Liver (tissue), 9 donors: Measurements from ENCODE around the gene CAPG. TPM values are rescaled to one million over a fixed set of nuclear protein-coding genes. Genes with fewer than 3 reads are reported as not detected.

Experiments
- DNase-seq: peaks from one replicate; pipeline ENCODE4 v3.0.0-alpha.2; 2017; ENCODE audit warnings: low spot score
- H3K27ac ChIP-seq, 2 donors: one replicate each; pipeline ENCODE4 v1.7.0; 2013; ENCODE audit warnings: inconsistent platforms in 2 of 2, low read length in 2 of 2, control low read depth in 1 of 2, low read depth in 1 of 2, mild to moderate bottlenecking in 1 of 2
- H3K27me3 ChIP-seq, 4 donors: one replicate each; pipeline versions ENCODE4 v1.6.1 to v1.7.0; 2013; ENCODE audit warnings: low read length in 3 of 4, inconsistent platforms in 1 of 4, mild to moderate bottlenecking in 1 of 4, moderate library complexity in 1 of 4; ENCODE audit not compliant: control insufficient read depth in 4 of 4, insufficient read depth in 4 of 4
- H3K36me3 ChIP-seq, 4 donors: one replicate each; pipeline versions ENCODE4 v1.6.1 to v1.7.0; 2013; ENCODE audit warnings: low read length in 3 of 4, mild to moderate bottlenecking in 3 of 4, low read depth in 1 of 4, moderate library complexity in 1 of 4; ENCODE audit not compliant: control insufficient read depth in 4 of 4, insufficient read depth in 3 of 4
- H3K4me1 ChIP-seq, 4 donors: one replicate each; pipeline versions ENCODE4 v1.6.1 to v1.7.0; 2013; ENCODE audit warnings: low read length in 3 of 4, mild to moderate bottlenecking in 3 of 4, moderate library complexity in 1 of 4; ENCODE audit not compliant: control insufficient read depth in 4 of 4, insufficient read depth in 4 of 4
- H3K4me3 ChIP-seq, 3 donors: one replicate each; pipeline versions ENCODE4 v1.6.1 to v1.7.0; 2013; ENCODE audit warnings: low read length in 3 of 3, control low read depth in 1 of 3, low read depth in 1 of 3, mild to moderate bottlenecking in 1 of 3
- H3K9ac ChIP-seq, 2 donors: one replicate each; pipeline ENCODE4 v1.7.0; 2013; ENCODE audit warnings: low read length in 2 of 2, mild to moderate bottlenecking in 2 of 2, moderate library complexity in 2 of 2, control low read depth in 1 of 2, low read depth in 1 of 2
- H3K9me3 ChIP-seq, 4 donors: one replicate each; pipeline versions ENCODE4 v1.6.1 to v1.7.0; 2013; ENCODE audit warnings: low read length in 3 of 4; ENCODE audit not compliant: control insufficient read depth in 4 of 4
- CTCF ChIP-seq: fragments of 150-350 bp; IDR thresholded peaks from 2 replicates; pipeline ENCODE4 v1.5.1; 2017; ENCODE audit warnings: improper control_type of control experiment, low read depth, low read length; ENCODE audit not compliant: missing input control
- EGR1 ChIP-seq, 2 donors: IDR thresholded peaks; 2 replicates each; pipeline ENCODE4 v1.6.1; 2016 to 2018; ENCODE audit warnings: antibody characterized with exemption in 2 of 2, low read depth in 2 of 2
- FOXA1 ChIP-seq: IDR thresholded peaks from 2 replicates; pipeline ENCODE4 v1.6.1; 2016; ENCODE audit warnings: antibody characterized with exemption
- FOXA2 ChIP-seq: IDR thresholded peaks from 2 replicates; pipeline ENCODE4 v1.6.1; 2016; ENCODE audit warnings: antibody characterized with exemption
- GABPA ChIP-seq, 2 donors: IDR thresholded peaks in 1 of 2; conservative IDR thresholded peaks in 1 of 2; 2 replicates each; pipeline ENCODE4 v1.6.1; 2016; ENCODE audit warnings: antibody characterized with exemption in 2 of 2, mild to moderate bottlenecking in 1 of 2, moderate library complexity in 1 of 2
- HNF4A ChIP-seq, 2 donors: conservative IDR thresholded peaks; 2 replicates each; pipeline ENCODE4 v1.6.1; 2016; ENCODE audit warnings: antibody characterized with exemption in 2 of 2, mild to moderate bottlenecking in 2 of 2
- HNF4G ChIP-seq: IDR thresholded peaks from 2 replicates; pipeline ENCODE4 v1.6.1; 2016; ENCODE audit warnings: antibody characterized with exemption
- JUND ChIP-seq, 2 donors: IDR thresholded peaks; 2 replicates each; pipeline ENCODE4 v1.6.1; 2016; ENCODE audit warnings: antibody characterized with exemption in 2 of 2
- NR2F2 ChIP-seq: IDR thresholded peaks from 2 replicates; pipeline ENCODE4 v1.6.1; 2016; ENCODE audit warnings: antibody characterized with exemption
- RAD21 ChIP-seq, 2 donors: IDR thresholded peaks; 2 replicates each; pipeline ENCODE4 v1.6.1; 2016; ENCODE audit warnings: antibody characterized with exemption in 2 of 2, mild to moderate bottlenecking in 2 of 2
- REST ChIP-seq: IDR thresholded peaks from 2 replicates; pipeline ENCODE4 v1.6.1; 2016; ENCODE audit warnings: antibody characterized with exemption, mild to moderate bottlenecking
- RXRA ChIP-seq, 2 donors: IDR thresholded peaks; 2 replicates each; pipeline ENCODE4 v1.6.1; 2017 to 2018; ENCODE audit warnings: antibody characterized with exemption in 2 of 2, mild to moderate bottlenecking in 1 of 2
- SP1 ChIP-seq: IDR thresholded peaks from 2 replicates; pipeline ENCODE4 v1.6.1; 2018; ENCODE audit warnings: antibody characterized with exemption, mild to moderate bottlenecking
- YY1 ChIP-seq: IDR thresholded peaks from 2 replicates; pipeline ENCODE4 v1.6.1; 2016; ENCODE audit warnings: antibody characterized with exemption, mild to moderate bottlenecking
- WGBS: extraction: QIAGEN DNeasy Blood & Tissue Kit; methylation state at CpG from one replicate; pipeline ENCODE4 v1.1.7; 2013; 5-methylcytosine and 5-hydroxymethylcytosine counted together
- polyA plus RNA-seq, 2 donors: library from polyadenylated mRNA; stranded (reverse) in 1 of 2; unstranded in 1 of 2; fragments of 200-250 nt in 1 of 2; fragments of >200 nt in 1 of 2; fragmentation: Nextera tagmentation in 1 of 2; extraction: Ambion mirVana in 1 of 2; gene quantifications; one replicate each; pipeline versions ENCODE4 v1.2.1 to v1.2.3, GENCODE V29; 2013 to 2015
- total RNA-seq, 2 donors: library from RNA; depleted of rRNA; stranded (reverse); fragments of >200 nt; gene quantifications; one replicate each; pipeline ENCODE4 v1.2.3, GENCODE V29; 2014
- TF ChIP-seq, protein P1 (sequence below): IDR thresholded peaks from 2 replicates; pipeline ENCODE4 v1.6.1; 2016; ENCODE audit warnings: antibody characterized with exemption
- TF ChIP-seq, protein P2 (sequence below): IDR thresholded peaks from 2 replicates; pipeline ENCODE4 v1.6.1; 2016; ENCODE audit warnings: antibody characterized with exemption
- TF ChIP-seq, protein P3 (sequence below): IDR thresholded peaks from 2 replicates; pipeline ENCODE4 v1.6.1; 2016; ENCODE audit warnings: antibody characterized with exemption
- donor health status: healthy.
- donor health status: healthy.
- donor health status: healthy.
- donor health status: healthy.
- donor health status: healthy.

Gene CAPG
- total and polyA plus RNA-seq, 4 donors = 2.7 to 19.3 (median 5.2) TPM

DNA sequence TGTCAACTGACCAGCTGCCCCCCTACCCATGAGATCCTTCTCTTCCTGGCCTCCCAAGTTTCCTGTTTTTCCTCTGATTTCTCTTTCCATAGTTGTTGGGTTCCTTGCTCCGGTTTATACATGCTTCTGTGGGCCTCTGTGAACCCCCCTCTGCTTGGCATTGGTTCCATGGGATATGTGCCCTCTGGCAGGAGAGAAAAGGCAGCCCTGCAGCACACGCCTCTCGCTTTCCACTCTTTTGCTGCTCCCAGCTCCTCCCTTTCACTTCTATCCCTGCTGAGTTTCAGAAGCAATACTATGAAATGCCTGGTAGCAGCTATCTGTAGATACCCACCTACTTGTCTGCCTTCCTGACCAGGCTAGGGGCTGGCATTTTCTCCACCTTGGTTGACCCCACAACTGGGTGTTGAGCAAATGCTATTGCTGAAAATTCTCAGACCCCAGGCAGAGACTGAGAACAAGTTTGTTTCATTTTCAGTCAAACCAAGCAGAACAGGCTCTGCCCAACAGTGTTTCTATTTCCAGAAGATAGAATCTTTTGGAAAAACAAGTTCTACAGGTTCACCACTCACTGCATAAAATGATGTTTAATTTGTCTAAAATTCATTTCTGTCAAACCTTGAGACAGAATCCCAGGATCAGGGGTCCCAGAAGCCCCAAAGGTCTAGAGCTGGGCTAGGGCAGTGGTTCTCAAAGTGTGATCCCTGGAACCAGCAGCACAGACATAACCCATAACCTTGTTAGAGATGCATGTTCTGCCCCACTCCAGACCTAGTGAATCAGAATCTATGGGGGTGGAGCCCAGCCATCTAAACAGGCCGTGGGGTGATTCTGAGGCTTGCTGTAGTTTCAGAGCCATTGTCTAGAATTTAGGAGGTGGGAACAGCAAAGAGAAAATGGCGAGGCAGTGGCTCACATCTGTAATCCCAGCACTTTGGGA lies 13.4 kb downstream of the CAPG start (continued):
- TF ChIP-seq, protein P1, sequence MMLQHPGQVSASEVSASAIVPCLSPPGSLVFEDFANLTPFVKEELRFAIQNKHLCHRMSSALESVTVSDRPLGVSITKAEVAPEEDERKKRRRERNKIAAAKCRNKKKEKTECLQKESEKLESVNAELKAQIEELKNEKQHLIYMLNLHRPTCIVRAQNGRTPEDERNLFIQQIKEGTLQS = no peak

DNA sequence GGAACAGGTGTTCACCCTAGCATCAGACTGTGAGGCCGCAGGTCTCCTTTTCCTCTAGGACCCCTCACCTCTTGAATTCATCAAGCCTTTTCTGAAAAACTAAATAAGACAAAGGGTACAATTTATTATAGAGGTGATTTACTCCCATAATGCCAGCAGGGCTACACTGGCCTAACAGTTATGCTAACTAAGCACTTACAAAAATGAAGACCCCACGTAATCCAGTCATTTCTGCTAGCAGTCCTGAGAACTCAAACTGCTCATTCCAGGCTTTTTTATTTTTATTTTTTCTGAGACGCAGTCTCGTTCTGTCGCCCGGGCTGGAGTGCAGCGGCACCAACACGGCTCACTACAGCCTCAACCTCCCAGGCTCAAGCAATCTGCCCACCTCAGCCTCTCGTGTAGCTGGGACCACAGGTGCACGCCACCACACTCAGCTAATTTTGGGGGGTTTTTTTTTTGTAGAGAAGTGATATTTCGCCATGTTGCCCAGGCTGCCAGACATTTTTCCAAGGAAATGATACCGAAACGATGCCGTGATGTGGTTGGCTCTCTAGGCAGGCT lies 14.2 kb downstream of the CAPG start:
- Histone ChIP-seq H3K4me3 (no peak overlapping the region), H3K36me3 (peaks cover 0 to 1% (median 0%) of the 10 kb centered on the region in 4 donors), H3K9ac (no peak overlapping the region), H3K4me1 (peaks cover 0 to 2% (median 0%) of the 10 kb centered on the region in 4 donors), H3K27ac (no peak overlapping the region), H3K27me3 (no peaks in the 10 kb centered on the region), H3K9me3 (no peaks in the 10 kb centered on the region)
- WGBS = 92% methylated on average over 14 of the region's 14 CpGs
- TF ChIP-seq GABPA (IDR thresholded peaks at IDR 0.05 in 1 of 2, conservative IDR thresholded peaks at IDR 0.05 in 1 of 2) (no peak), REST (no peak)
- no peak for DNase-seq

DNA sequence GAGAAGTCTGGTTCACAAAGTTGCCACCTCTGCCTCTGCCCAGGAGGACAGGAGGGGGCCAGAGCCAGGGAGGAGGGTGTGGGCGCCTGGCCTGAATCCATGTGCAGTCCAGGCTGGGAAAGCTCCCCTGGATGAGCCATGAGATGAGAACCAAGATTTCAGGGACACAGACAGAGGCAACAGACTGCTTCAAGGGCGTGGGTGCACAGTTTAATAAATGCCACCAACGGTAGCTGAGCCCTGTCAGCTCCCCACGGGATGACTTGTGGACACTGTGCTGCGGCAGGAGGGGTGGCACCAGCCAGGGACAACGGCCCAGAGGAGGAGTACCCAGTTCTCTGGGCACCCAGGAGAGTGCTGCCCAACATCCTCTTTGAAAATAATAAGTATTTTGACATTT lies 15.2 kb downstream of the CAPG start:
- H3K27me3 ChIP-seq = no peaks in the 10 kb centered on the region
- peaks cover 0 to 11% (median 1%) of the 10 kb centered on the region in 4 donors for H3K36me3 ChIP-seq
- peaks cover 0 to 2% (median 0%) of the 10 kb centered on the region in 4 donors for H3K4me1 ChIP-seq
- H3K27ac ChIP-seq = no peak overlapping the region
- H3K9ac ChIP-seq = no peak overlapping the region
- H3K4me3 ChIP-seq = no peak overlapping the region
- no peaks in the 10 kb centered on the region for H3K9me3 ChIP-seq
- 92% methylated on average over 6 of the region's 6 CpGs for WGBS
- DNase-seq = no peak
- TF ChIP-seq JUND (IDR thresholded peaks at IDR 0.05) (no peak), FOXA2 (no peak), YY1 (no peak), EGR1 (IDR thresholded peaks at IDR 0.05; ENCODE audit: low read depth in 2 of 2) (no peak), RAD21 (IDR thresholded peaks at IDR 0.05) (no peak), CTCF (no peak), HNF4A (conservative IDR thresholded peaks at IDR 0.05) (no peak), RXRA (IDR thresholded peaks at IDR 0.05) (no peak), SP1 (no peak), FOXA1 (no peak), NR2F2 (no peak), REST (no peak), HNF4G (no peak)
- TF ChIP-seq, protein P2, sequence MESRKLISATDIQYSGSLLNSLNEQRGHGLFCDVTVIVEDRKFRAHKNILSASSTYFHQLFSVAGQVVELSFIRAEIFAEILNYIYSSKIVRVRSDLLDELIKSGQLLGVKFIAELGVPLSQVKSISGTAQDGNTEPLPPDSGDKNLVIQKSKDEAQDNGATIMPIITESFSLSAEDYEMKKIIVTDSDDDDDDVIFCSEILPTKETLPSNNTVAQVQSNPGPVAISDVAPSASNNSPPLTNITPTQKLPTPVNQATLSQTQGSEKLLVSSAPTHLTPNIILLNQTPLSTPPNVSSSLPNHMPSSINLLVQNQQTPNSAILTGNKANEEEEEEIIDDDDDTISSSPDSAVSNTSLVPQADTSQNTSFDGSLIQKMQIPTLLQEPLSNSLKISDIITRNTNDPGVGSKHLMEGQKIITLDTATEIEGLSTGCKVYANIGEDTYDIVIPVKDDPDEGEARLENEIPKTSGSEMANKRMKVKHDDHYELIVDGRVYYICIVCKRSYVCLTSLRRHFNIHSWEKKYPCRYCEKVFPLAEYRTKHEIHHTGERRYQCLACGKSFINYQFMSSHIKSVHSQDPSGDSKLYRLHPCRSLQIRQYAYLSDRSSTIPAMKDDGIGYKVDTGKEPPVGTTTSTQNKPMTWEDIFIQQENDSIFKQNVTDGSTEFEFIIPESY = no peak
- TF ChIP-seq, protein P1 = no peak
- TF ChIP-seq, protein P3, sequence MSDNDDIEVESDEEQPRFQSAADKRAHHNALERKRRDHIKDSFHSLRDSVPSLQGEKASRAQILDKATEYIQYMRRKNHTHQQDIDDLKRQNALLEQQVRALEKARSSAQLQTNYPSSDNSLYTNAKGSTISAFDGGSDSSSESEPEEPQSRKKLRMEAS = no peak
